HCT116 (cell line): ENCODE results near the gene SEMA4D. TPM values are rescaled to one million over a fixed set of nuclear protein-coding genes. Genes with fewer than 3 reads are reported as not detected.

ENCODE experiments used
- ATAC-seq: fragments of 200-7000 bp; cut with Tn5 transposase; 2 replicates; pipeline ENCODE4 v1.9.1; 2020; ENCODE audit warnings: mild to moderate bottlenecking, moderate library complexity
- BruUV-seq: library from RNA; stranded (reverse); fragments of 400-500 nt; replicated peaks from 2 replicates; lab custom pipeline; 2021; lab: Mats Ljungman, UMichigan
- CTCF ChIA-PET: fragments of 300-600 bp; sonication (Branson Sonifier 250); formaldehyde crosslinking; loops from one replicate; lab custom pipeline; 2021; ENCODE audit warnings: antibody characterized with exemption; lab: Charles Lee
- POLR2A ChIA-PET: fragments of 300-600, 350-600 bp; sonication (Branson Sonifier 250); formaldehyde crosslinking; loops from one replicate; lab custom pipeline; 2021; ENCODE audit warnings: antibody characterized with exemption; lab: Charles Lee
- RAD21 ChIA-PET, 2 experiments: fragments of 300-600 bp; sonication (Branson Sonifier 250); formaldehyde crosslinking; loops; one replicate each; lab custom pipeline; 2023; ENCODE audit warnings: low total read pairs in 2 of 2; ENCODE audit not compliant: uncharacterized antibody in 2 of 2, unreplicated experiment in 2 of 2, low non-redundant PET in 1 of 2; lab: Charles Lee
- DNase-seq: peaks from one replicate; pipeline ENCODE4 v3.0.0-alpha.2; 2010; ENCODE audit warnings: low read depth, low spot score
- H2AFZ ChIP-seq: fragments of 200-600 bp; shearing (Covaris generic), sonication (generic); 2 replicates; pipeline ENCODE4 v1.6.1; 2017; ENCODE audit warnings: low read depth, mixed run types, mixed read lengths, antibody characterized with exemption, low read length; ENCODE audit not compliant: poor library complexity, severe bottlenecking
- H3K27ac ChIP-seq: 2 replicates; pipeline ENCODE4 v1.5.1; 2012; ENCODE audit warnings: low read depth, low read length
- H3K27me3 ChIP-seq: fragments of 200-600 bp; sonication (generic); 2 replicates; pipeline ENCODE4 v1.6.1; 2016; ENCODE audit warnings: mixed run types, low read length, mixed read lengths; ENCODE audit not compliant: insufficient read depth
- H3K36me3 ChIP-seq, 2 experiments: fragments of 200-500 bp in 1 of 2; fragments of 200-600 bp in 1 of 2; sonication (Bioruptor generic) in 1 of 2; sonication (generic) in 1 of 2; 2 replicates each; pipeline versions ENCODE4 v1.5.1 to v1.6.1; 2014 to 2016; ENCODE audit warnings: low read length in 2 of 2, inconsistent platforms in 1 of 2, mixed read lengths in 1 of 2, mixed run types in 1 of 2; ENCODE audit not compliant: insufficient read depth in 2 of 2, control insufficient read depth in 1 of 2
- H3K4me1 ChIP-seq, 2 experiments: fragments of 200-600 bp in 1 of 2; sonication (generic) in 1 of 2; 2 replicates each; pipeline versions ENCODE4 v1.5.1 to v1.6.1; 2012 to 2017; ENCODE audit warnings: low read length in 2 of 2, inconsistent platforms in 1 of 2, mild to moderate bottlenecking in 1 of 2, mixed read lengths in 1 of 2, mixed run types in 1 of 2, moderate library complexity in 1 of 2; ENCODE audit not compliant: insufficient read depth in 2 of 2, control insufficient read depth in 1 of 2
- H3K4me2 ChIP-seq: fragments of 200-600 bp; sonication (generic); 2 replicates; pipeline ENCODE4 v1.6.1; 2017; ENCODE audit warnings: mixed run types, low read length, mixed read lengths
- H3K4me3 ChIP-seq, 2 experiments: fragments of 200-600 bp in 1 of 2; sonication (generic) in 1 of 2; replicated peaks in 1 of 2; 2 replicates each; pipeline ENCODE4 v1.5.1; 2011 to 2016; ENCODE audit warnings: low read length in 2 of 2, control low read depth in 1 of 2, low read depth in 1 of 2, mild to moderate bottlenecking in 1 of 2, mixed read lengths in 1 of 2, mixed run types in 1 of 2
- H3K79me2 ChIP-seq: fragments of 200-600 bp; sonication (generic); 2 replicates; pipeline ENCODE4 v1.6.1; 2017; ENCODE audit warnings: mild to moderate bottlenecking, mixed run types, low read length, moderate library complexity, mixed read lengths; ENCODE audit not compliant: insufficient read depth
- H3K9ac ChIP-seq: fragments of 200-600 bp; sonication (generic); 2 replicates; pipeline ENCODE4 v1.6.1; 2016; ENCODE audit warnings: low read length, mixed read lengths
- H3K9me2 ChIP-seq: fragments of 200-600 bp; sonication (generic), shearing (Covaris generic); 2 replicates; pipeline ENCODE4 v1.6.1; 2017; ENCODE audit warnings: mixed run types, mild to moderate bottlenecking, moderate library complexity; ENCODE audit not compliant: insufficient read depth
- H3K9me3 ChIP-seq, 2 experiments: fragments of 200-500 bp in 1 of 2; fragments of 200-600 bp in 1 of 2; sonication (Bioruptor generic) in 1 of 2; sonication (generic) in 1 of 2; 2 replicates each; pipeline ENCODE4 v1.6.1; 2014 to 2017; ENCODE audit warnings: low read length in 2 of 2, mixed read lengths in 2 of 2, inconsistent platforms in 1 of 2, low read depth in 1 of 2, mild to moderate bottlenecking in 1 of 2, mixed run types in 1 of 2, moderate library complexity in 1 of 2; ENCODE audit not compliant: control insufficient read depth in 1 of 2, insufficient read depth in 1 of 2
- H4K20me1 ChIP-seq: fragments of 200-600 bp; sonication (generic), shearing (Covaris generic); 2 replicates; pipeline ENCODE4 v1.6.1; 2017; ENCODE audit warnings: mixed run types, mild to moderate bottlenecking, moderate library complexity; ENCODE audit not compliant: insufficient read depth
- CBX3 ChIP-seq: IDR thresholded peaks from 2 replicates; pipeline ENCODE4 v1.6.1; 2012; ENCODE audit warnings: low read depth
- CEBPB ChIP-seq: IDR thresholded peaks from 2 replicates; pipeline ENCODE4 v1.6.1; 2012; ENCODE audit warnings: low read depth
- CTCF ChIP-seq, 3 experiments: fragments of 200-600 bp in 1 of 3; sonication (generic) in 1 of 3; IDR thresholded peaks in 2 of 3; conservative IDR thresholded peaks in 1 of 3; 2 replicates each; pipeline ENCODE4 v1.5.1; 2012 to 2017; ENCODE audit warnings: low read depth in 2 of 3, low read length in 2 of 3, antibody characterized with exemption in 1 of 3, borderline replicate concordance in 1 of 3, control low read depth in 1 of 3, mild to moderate bottlenecking in 1 of 3, mixed read lengths in 1 of 3, mixed run types in 1 of 3, moderate library complexity in 1 of 3; ENCODE audit not compliant: insufficient read depth in 1 of 3
- EGR1 ChIP-seq: IDR thresholded peaks from 2 replicates; pipeline ENCODE4 v1.6.1; 2012; ENCODE audit warnings: low read depth
- FOSL1 ChIP-seq: IDR thresholded peaks from 2 replicates; pipeline ENCODE4 v1.6.1; 2012; ENCODE audit warnings: low read depth
- JUND ChIP-seq: IDR thresholded peaks from 2 replicates; pipeline ENCODE4 v1.6.1; 2012
- POLR2AphosphoS5 ChIP-seq: IDR thresholded peaks from 2 replicates; pipeline ENCODE4 v1.6.1; 2011; ENCODE audit warnings: mild to moderate bottlenecking, low read depth, low read length, moderate library complexity
- RAD21 ChIP-seq: IDR thresholded peaks from 2 replicates; pipeline ENCODE4 v1.6.1; 2012; ENCODE audit warnings: low read depth, mild to moderate bottlenecking
- REST ChIP-seq: IDR thresholded peaks from 2 replicates; pipeline ENCODE4 v1.6.1; 2012; ENCODE audit warnings: low read depth
- TCF7L2 ChIP-seq: IDR thresholded peaks from 2 replicates; pipeline ENCODE4 v1.7.0; 2011; ENCODE audit warnings: borderline replicate concordance, inconsistent platforms; ENCODE audit not compliant: insufficient read depth, insufficient read length; ENCODE audit errors: extremely low read depth
- YY1 ChIP-seq: IDR thresholded peaks from 2 replicates; pipeline ENCODE4 v1.6.1; 2011; ENCODE audit warnings: low read length, low read depth, moderate library complexity, mild to moderate bottlenecking; ENCODE audit not compliant: insufficient replicate concordance; ENCODE audit errors: extremely low read depth
- ZFX ChIP-seq: fragments of 450-650 bp; IDR thresholded peaks from 2 replicates; pipeline ENCODE4 v1.6.1; 2017
- ZNF274 ChIP-seq: fragments of 200-500 bp; sonication (Bioruptor generic); IDR thresholded peaks from 2 replicates; pipeline ENCODE4 v1.6.1; 2014; ENCODE audit warnings: mild to moderate bottlenecking, low read depth, low read length, inconsistent platforms
- intact Hi-C: fragments of 100-400 bp; cut with micrococcal nuclease; formaldehyde crosslinking; loops from 2 replicates; pipeline ENCODE4 v1.10.0; 2022
- total RNA-seq: library from RNA; stranded (reverse); gene quantifications from one replicate; pipeline ENCODE4 v1.2.1, GENCODE V29; 2021; ENCODE audit not compliant: unreplicated experiment

SEMA4D gene
- total RNA-seq, 1 experiment from 2014 or later, result 32.0 TPM

GRCh38 chr9:89513837-89514236 is 15.9 kb upstream of the SEMA4D start:
- no peak overlapping the region for H3K27ac ChIP-seq
- POLR2A ChIA-PET, result no interaction called here
- intact Hi-C loops, result no loop called here
- H3K27me3 ChIP-seq, result peaks cover 28% of the 10 kb centered on the region; the same call in 1 of the 2 replicates
- RAD21 ChIA-PET, result no interaction called here
- DNase-seq, result no peak
- no peaks in the 10 kb centered on the region for H3K79me2 ChIP-seq
- TF ChIP-seq EGR1, result no peak
- TF ChIP-seq CBX3, result no peak
- TF ChIP-seq ZNF274, result no peak
- TF ChIP-seq CTCF (IDR thresholded peaks at IDR 0.05 in 2 of 3, conservative IDR thresholded peaks at IDR 0.05 in 1 of 3; ENCODE audit: borderline replicate concordance in 1 of 3, insufficient read depth in 1 of 3, low read depth in 2 of 3, low read length in 2 of 3), result no peak
- TF ChIP-seq CEBPB, result no peak
- TF ChIP-seq TCF7L2, result no peak
- TF ChIP-seq POLR2AphosphoS5, result no peak
- TF ChIP-seq ZFX, result no peak
- TF ChIP-seq RAD21, result no peak
- TF ChIP-seq FOSL1, result no peak
- TF ChIP-seq YY1, result no peak
- TF ChIP-seq REST, result no peak
- TF ChIP-seq JUND, result no peak
- TF ChIP-seq, all 23 proteins: peak for 0
- H3K36me3 ChIP-seq, result no peaks in the 10 kb centered on the region
- peaks cover 0 to 2% of the 10 kb centered on the region in 2 experiments; a peak in 2 of 4 replicates for H3K4me1 ChIP-seq
- BruUV-seq, result no TSS peak
- H3K9me3 ChIP-seq, result no peaks in the 10 kb centered on the region
- no peak for ATAC-seq
- H3K4me2 ChIP-seq, result no peak overlapping the region
- no peaks in the 10 kb centered on the region for H4K20me1 ChIP-seq
- no peak overlapping the region for H2AFZ ChIP-seq
- no peak overlapping the region for H3K4me3 ChIP-seq
- no peak overlapping the region for H3K9ac ChIP-seq
- H3K9me2 ChIP-seq, result no peaks in the 10 kb centered on the region
- CTCF ChIA-PET, result interaction anchor here (1.9 kb wide), 1 partner anchor 35 kb away, joined by 4 read pairs; no protein-coding TSS in a partner anchor
